ENCODE results near the gene TMEM256.

The TMEM256 gene

DNA sequence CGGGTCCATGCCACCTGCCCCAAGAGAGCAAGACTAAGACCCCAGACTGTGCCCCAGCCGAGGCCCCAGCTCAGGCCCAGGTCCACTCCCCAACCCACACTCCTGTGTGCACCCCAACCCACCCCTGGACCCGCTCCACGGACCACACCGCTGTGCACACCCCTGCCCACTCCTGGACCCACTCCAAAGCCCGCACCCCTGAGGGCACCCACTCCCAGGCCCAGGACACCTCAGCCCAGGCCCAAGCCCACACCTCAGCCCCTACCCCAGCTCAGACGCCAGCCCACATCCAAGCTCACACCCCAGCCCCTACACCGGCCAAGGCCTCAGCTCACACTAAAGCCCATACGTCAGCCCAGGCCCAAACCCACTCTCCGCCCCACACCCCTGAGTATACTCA lies 25.8 kb upstream of the TMEM256 start:
- DNase-seq (ENCODE audit: low read depth in 2 of 2), result no peak

DNA sequence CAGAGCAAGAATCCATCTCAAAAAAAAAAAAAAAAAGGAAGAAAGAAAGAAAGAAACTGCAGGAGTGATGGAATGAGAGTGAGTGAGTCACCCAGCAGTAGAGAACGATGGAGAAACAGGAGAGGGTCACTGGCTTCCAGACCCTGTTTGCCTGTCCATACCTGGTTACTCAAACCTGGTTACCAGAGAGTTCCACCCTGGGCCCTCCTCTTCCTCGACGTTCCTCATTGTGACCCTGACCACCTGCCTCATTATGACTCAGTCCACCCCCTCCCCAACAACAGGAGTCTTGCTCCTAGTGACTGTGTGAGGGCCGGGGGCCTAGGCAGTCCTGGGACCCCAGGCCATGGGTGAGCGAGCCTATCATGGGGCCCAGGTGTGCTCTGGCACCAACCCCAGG lies 24.7 kb upstream of the TMEM256 start, which contains the start of gene SPEM3:
SPEM3 (plus strand) TSS at position 301 of the 400 bp plus-strand sequence; CDS start at position 347, 46 bp downstream.
- no peak for DNase-seq (ENCODE audit: low read depth in 2 of 2)

DNA sequence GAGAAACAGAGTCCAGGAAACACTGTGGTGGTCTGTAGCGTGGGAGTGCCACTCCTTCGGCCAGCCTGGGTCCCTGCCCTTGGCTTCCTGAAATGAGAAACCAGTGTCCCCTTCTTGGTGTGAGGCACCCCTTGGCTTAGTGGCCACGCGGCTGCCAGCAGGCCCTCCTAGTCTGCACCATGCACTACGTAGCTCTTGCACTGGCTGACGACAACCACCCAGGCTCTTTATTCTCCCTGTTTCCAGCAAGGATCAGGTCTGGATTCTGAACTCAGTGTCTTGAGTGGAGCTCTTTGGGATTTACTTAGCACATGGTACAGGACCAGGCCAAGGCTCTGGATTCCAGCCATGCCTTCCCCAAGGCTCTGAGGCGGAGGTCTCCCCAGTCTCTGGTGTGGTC lies 23.7 kb upstream of the TMEM256 start:
- no peak for DNase-seq (ENCODE audit: low read depth in 2 of 2)

- DNase-seq (ENCODE audit: low read depth in 2 of 2), result no peak
Observed at GRCh38 chr17:7426896-7427489, 23.1 kb upstream of the TMEM256 start.

- DNase-seq (ENCODE audit: low read depth in 2 of 2), result no peak
Observed at GRCh38 chr17:7426203-7426863, 22.4 kb upstream of the TMEM256 start.

GRCh38 chr17:7425756-7426155 lies 21.9 kb upstream of the TMEM256 start:
- DNase-seq (ENCODE audit: low read depth in 2 of 2), result no peak

DNA sequence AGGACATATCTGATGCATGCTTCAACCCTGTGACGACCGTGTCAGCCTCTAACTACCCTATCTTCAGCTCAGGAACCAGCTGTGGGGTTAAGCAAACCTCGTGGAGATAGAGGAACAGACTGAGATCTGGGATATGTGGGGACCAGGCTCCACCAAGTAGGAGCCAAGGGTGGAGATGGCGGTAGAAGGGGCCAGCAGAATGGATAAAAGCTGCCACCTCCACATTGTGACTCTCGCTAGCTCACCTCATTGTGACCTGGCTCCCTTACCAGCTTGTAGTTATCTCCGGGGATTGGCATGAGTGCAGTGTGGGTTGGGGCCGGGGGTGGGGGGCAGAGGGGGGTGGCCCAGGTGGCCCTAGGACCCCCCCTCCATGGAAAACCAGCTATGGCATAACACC lies 21.4 kb upstream of the TMEM256 start, which contains the start of gene SPEM2:
SPEM2 (plus strand) TSS at position 301 of the 400 bp plus-strand sequence; CDS start at position 374, 73 bp downstream.
- no peak for DNase-seq (ENCODE audit: low read depth in 2 of 2)

DNA sequence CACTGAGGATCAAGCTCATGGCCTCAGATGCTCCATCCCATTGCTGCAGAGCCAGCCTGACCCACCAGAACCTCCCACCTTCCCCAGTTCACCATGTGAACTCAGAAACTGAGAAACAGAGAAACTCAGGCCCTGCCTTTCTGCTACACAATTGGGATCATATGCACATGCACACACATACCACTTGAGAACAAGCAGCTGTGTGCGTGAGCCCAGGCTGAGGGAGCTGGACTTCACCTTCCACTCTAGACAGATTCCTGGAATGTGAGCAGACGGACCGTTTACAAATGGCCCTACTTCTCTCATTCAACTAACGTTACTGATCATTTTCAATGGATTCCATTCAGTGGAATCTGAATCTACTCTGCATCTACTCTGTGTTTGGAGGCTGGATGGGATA lies 19.8 kb upstream of the TMEM256 start:
- DNase-seq (ENCODE audit: low read depth in 2 of 2), result no peak

- DNase-seq (ENCODE audit: low read depth in 2 of 2), result no peak
Observed at GRCh38 chr17:7421186-7421585, 17.3 kb upstream of the TMEM256 start.

DNA sequence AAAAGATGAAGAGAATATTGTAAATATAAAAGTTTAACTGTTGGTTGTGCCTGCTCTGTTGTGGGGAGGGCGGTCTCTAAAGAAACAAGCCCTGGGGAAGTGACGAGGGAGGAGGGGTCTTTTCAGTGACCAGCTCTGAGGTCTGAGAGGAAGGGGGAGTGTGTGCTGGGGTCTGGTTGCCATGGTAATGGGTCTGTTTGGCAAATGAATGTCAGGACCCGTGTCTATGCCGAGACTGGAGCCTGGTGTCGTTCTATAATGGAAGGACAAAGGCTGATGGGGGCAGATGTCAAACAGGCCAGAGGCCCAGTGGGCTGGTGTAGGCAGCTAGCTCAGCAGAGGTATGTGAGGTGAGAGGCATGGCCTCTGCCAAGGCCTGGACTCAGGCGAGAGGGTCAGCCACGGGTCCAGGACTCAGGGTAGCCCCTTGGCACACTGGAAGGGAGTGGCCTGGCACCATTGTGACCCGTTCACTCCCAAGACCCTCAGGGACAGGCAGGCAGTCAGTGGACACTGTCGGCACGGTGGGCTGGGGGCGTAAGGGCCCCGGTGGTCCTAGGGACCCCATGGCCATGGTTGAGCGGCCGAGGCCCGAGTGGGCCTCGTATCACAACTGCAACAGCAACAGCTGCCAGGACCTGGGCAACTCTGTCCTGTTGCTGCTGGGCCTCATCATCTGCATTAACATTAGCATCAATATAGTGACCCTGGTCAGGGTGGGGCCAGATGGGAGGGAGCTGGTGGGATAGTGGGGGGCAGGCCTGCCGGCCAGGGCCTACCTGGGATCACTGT lies 16.1 kb upstream of the TMEM256 start, which contains the start of gene SPEM1:
SPEM1 (plus strand) TSS at position 506 of the 792 bp plus-strand sequence; CDS start at position 567, 61 bp downstream.
- DNase-seq (ENCODE audit: low read depth in 2 of 2), result no peak

GRCh38 chr17:7418472-7419152 lies 14.7 kb upstream of the TMEM256 start:
- DNase-seq (ENCODE audit: low read depth in 2 of 2), result no peak

- DNase-seq (ENCODE audit: low read depth in 2 of 2), result no peak
Observed at GRCh38 chr17:7417056-7417655, 13.3 kb upstream of the TMEM256 start.

DNA sequence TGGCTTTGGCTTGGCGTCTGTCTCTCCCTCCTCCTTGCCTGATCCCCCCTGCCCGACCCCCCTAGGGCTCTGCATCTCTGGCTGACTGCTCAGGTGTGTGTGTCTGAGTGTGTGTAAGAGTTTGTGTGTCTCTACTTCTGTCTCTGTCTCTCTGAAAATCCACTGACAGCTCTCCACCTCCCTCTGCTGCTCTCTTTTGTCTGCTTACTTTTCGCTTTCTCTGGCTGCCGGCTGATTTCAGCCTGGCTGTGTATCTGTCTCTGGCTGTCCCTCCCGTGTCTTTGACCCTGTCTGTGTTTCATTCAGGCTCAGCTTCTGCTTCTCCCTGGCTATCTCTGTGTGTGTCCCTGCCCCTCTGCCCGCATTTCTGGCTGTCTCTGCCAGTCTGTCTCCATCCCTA lies 12.4 kb upstream of the TMEM256 start:
- no peak for DNase-seq (ENCODE audit: low read depth in 2 of 2)

- DNase-seq (ENCODE audit: low read depth in 2 of 2), result no peak
Observed at GRCh38 chr17:7415784-7416183, 11.9 kb upstream of the TMEM256 start.

- DNase-seq (ENCODE audit: low read depth in 2 of 2), result no peak
Observed at GRCh38 chr17:7414837-7415236, 10.9 kb upstream of the TMEM256 start.

DNA sequence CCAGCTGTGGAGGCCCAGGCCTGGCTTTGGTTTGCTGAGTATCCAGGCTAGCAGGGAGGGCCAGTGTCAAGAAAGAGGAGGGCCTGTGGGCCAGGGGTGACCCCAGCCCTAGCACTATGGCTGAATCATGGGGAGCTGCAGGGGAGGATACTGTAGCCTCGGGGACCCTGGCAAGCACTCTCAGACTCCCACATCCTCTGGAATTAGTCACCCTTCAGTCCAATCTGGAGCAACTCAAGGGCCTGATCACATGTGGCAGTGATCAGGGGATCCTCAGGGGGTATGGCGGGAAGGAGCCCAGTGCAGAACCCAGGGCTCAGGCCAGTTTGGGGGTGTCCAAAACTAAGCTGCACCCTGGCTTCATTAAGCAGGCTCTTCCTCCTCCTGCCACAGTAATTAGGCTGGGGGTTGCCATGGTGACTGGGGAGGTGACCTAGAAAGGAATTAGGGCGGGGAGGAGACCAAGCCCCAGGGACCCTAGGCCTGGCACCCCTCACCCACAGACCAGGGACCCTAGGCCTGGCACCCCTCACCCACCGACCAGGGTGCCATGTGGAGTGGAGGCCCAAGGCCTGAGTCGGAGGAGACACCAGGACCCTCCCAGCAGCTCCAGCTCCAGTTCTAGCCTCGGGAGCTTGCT lies 9.6 kb upstream of the TMEM256 start:
- no peak for DNase-seq (ENCODE audit: low read depth in 2 of 2)

- DNase-seq (ENCODE audit: low read depth in 2 of 2), result no peak
Observed at GRCh38 chr17:7411427-7411750, 7.5 kb upstream of the TMEM256 start.

DNA sequence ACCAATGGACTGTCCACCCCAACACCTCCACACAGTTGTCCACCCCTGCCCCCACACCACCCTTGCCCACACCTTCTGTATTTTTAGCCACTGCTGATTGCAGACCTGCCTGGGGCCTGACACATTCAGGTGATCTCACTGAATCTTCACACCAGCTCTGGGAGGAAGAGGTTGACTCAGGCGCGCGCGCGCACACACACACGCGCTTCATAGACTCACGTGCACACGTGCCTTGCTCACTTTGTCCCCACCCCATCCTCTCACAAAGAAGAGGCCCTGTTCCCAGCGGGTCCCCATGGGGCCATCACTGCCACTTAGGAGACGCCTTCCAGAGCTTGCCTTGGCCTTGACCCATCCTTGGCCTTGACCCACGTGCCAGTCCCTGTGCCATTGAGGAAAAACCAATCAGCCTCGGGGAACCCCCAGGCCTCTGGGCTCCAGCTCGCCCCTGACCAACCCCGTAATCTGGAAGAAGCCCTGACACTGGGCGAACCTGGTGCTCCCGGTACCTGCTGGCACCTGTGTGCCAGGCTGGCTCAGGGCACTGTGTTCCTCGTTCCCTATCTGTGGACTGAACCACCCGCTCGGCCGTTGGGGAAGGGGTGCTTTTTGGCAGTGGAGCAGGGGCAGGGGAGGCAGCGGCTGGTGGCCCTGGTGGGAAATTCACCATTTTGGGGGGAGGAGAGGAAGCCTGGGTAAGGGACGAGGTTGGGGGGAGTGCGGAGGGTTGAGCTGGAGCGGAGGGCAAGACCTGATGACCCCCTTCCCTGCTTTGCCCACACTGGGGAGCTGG lies 6.9 kb upstream of the TMEM256 start:
- DNase-seq (ENCODE audit: low read depth in 2 of 2), result no peak

DNA sequence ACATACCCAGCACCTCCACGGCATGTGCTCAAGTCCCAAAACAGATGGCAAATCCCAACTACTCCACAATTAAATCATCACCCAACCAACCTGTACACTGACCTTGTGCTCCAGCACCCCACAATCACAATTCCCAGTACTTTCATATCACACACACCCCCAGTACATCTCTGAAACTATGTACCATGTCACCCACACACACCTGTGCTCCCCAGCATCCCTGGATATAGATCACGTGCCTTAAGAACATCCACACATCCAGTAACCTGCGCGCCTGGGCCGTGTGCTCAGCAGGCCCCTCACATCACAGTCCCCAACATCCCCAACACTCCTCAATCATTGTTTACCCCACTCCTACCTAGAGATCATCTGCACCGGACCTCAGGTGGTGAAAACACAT lies 5.8 kb upstream of the TMEM256 start:
- no peak for DNase-seq (ENCODE audit: low read depth in 2 of 2)

- DNase-seq (ENCODE audit: low read depth in 2 of 2), result no peak
Observed at GRCh38 chr17:7408863-7409262, 5.0 kb upstream of the TMEM256 start.
